ENCODE data around the gene CDHR1. TPM values are rescaled to one million over a fixed set of nuclear protein-coding genes. Genes with fewer than 3 reads are reported as not detected.
A peak's percentile ranks its signal among the peaks of the same experiment; 100 is the strongest.

Gene CDHR1
- total and polyA plus RNA-seq, 2 experiments from 2014 or later = 3.2 to 6.6 TPM

GRCh38 chr10:84164442-84164841, 29.9 kb upstream of the CDHR1 start:
- no peak for TF ChIP-seq ZNF331 (CRISPR knock-in tag; IDR thresholded peaks at IDR 0.05; ENCODE audit: low read depth)
- no peak for TF ChIP-seq POLR2AphosphoS5 (IDR thresholded peaks at IDR 0.05; ENCODE audit: low read depth)
- no peak for TF ChIP-seq JUNB (IDR thresholded peaks at IDR 0.05; ENCODE audit: unreplicated experiment)
- no peak for TF ChIP-seq EZH2phosphoT487 (IDR thresholded peaks at IDR 0.05; ENCODE audit: unreplicated experiment)
- no peak for TF ChIP-seq CTCF (conservative IDR thresholded peaks at IDR 0.05; ENCODE audit: low read depth in 2 of 2)
- no peak for TF ChIP-seq ZNF462 (CRISPR knock-in tag; IDR thresholded peaks at IDR 0.05)
- Histone ChIP-seq H4K20me1 (replicated peaks; ENCODE audit: insufficient read depth) (no peaks in the 10 kb centered on the region), H3K27me3 (ENCODE audit: insufficient read depth) (no peaks in the 10 kb centered on the region), H3K9me2 (ENCODE audit: insufficient read depth) (0 out of 2 replicates have a peak, but pooled peaks cover 3% of the 10 kb centered on the region), H3K4me3 (peak overlapping the region; percentile 12; the same call in 1 of the 2 replicates), H3F3A (replicated peaks; ENCODE audit: low read depth) (no peaks in the 10 kb centered on the region), H3K4me1 (ENCODE audit: insufficient read depth) (peaks cover 49% of the 10 kb centered on the region), H3K4me2 (peak overlapping the region; percentile 63), H2AFZ (no peak overlapping the region), H3K79me2 (replicated peaks; ENCODE audit: insufficient read depth) (no peaks in the 10 kb centered on the region), H3K36me3 (ENCODE audit: insufficient read depth) (no peaks in the 10 kb centered on the region), H3K27ac (ENCODE audit: low read depth) (no peak overlapping the region)
- Mint-ChIP-seq H3K4me3 (peak overlapping the region; percentile 36; the same call in 1 of the 3 replicates), H3K27me3 (ENCODE audit: insufficient read depth, low read depth, poor library complexity) (peaks cover 6% of the 10 kb centered on the region), H3K9me3 (peaks cover 18% of the 10 kb centered on the region; the same call in 2 of the 3 replicates), H3K4me1 (peaks cover 60% of the 10 kb centered on the region), H3K27ac (no peak overlapping the region), H3K36me3 (ENCODE audit: low read depth) (no peaks in the 10 kb centered on the region; the same call in 2 of the 3 replicates)
- no peak for ATAC-seq
- no peak for DNase-seq (ENCODE audit: low spot score)

All from GM23338 (cell line).